ENCODE measurements around the gene MPDZ.

The MPDZ gene

GRCh38 chr9:13137426-13137825, 142.1 kb downstream of the MPDZ start:
- DNase-seq = no peak

GRCh38 chr9:13131991-13132390, 147.5 kb downstream of the MPDZ start:
- no peak for DNase-seq

- no peak for DNase-seq
These were observed 148.1 kb downstream of the MPDZ start for GRCh38 chr9:13131416-13131815.

- DNase-seq = no peak
These were observed 151.1 kb downstream of the MPDZ start for GRCh38 chr9:13128266-13128860.

GRCh38 chr9:13127131-13127530, 152.4 kb downstream of the MPDZ start:
- DNase-seq = no peak

GRCh38 chr9:13125261-13125660, 154.2 kb downstream of the MPDZ start:
- DNase-seq = no peak

- no peak for DNase-seq
These were observed 156.6 kb downstream of the MPDZ start for GRCh38 chr9:13122756-13123369.

- DNase-seq = no peak
These were observed 161.2 kb downstream of the MPDZ start for GRCh38 chr9:13118313-13118712.

GRCh38 chr9:13116292-13116691, 163.2 kb downstream of the MPDZ start:
- no peak for DNase-seq

- DNase-seq = no peak
These were observed 165.7 kb downstream of the MPDZ start for GRCh38 chr9:13113751-13114150.

GRCh38 chr9:13113216-13113615, 166.3 kb downstream of the MPDZ start:
- DNase-seq = no peak

- no peak for DNase-seq
These were observed 167.7 kb downstream of the MPDZ start for GRCh38 chr9:13111778-13112177.

GRCh38 chr9:13110766-13111417, 168.6 kb downstream of the MPDZ start:
- DNase-seq = no peak

GRCh38 chr9:13109781-13110180, 169.7 kb downstream of the MPDZ start:
- no peak for DNase-seq

GRCh38 chr9:13107008-13107407, 172.5 kb downstream of the MPDZ start:
- DNase-seq = no peak

GRCh38 chr9:13100914-13101572, 178.4 kb downstream of the MPDZ start:
- DNase-seq = no peak

- DNase-seq = no peak
These were observed 184.4 kb downstream of the MPDZ start for GRCh38 chr9:13095056-13095455.

GRCh38 chr9:13090628-13091027, 188.9 kb downstream of the MPDZ start:
- DNase-seq = no peak

GRCh38 chr9:13089666-13090065, 189.8 kb downstream of the MPDZ start:
- no peak for DNase-seq

GRCh38 chr9:13088720-13089427, 190.6 kb downstream of the MPDZ start:
- no peak for DNase-seq

GRCh38 chr9:13083963-13084528, 195.4 kb downstream of the MPDZ start:
- DNase-seq = no peak

- no peak for DNase-seq
These were observed 196.1 kb downstream of the MPDZ start for GRCh38 chr9:13083366-13083765.

GRCh38 chr9:13082796-13083195, 196.7 kb downstream of the MPDZ start:
- DNase-seq = no peak

All from cerebellar nuclear complex (tissue), 1 donor.